Stimulated activated CD4-positive, alpha-beta T cell treated with anti-CD3 and anti-CD28 coated beads, Interleukin-2, amount 100 ng/mL, for 24 hours (primary cell): ENCODE data around the gene PTGS1.
"Not testable (repeated sequence)": the region's sequence is repeated elsewhere in the genome, so short reads cannot be mapped to it uniquely, and the experiment has no call there.

ENCODE experiments used
- DNase-seq, 2 donors: peaks; one replicate each; pipeline ENCODE4 v3.0.0-alpha.2; 2020

The PTGS1 gene

GRCh38 chr9:122370869-122371755, at the start of gene PTGS1:
Gene PTGS1 (plus strand): TSS chr9:122371024. CDS start chr9:122371085, 61 bp downstream.
- peak in 1 of 2 donors; percentile 25 for DNase-seq

- no peak for DNase-seq
These were observed 48.3 kb upstream of the PTGS1 start for GRCh38 chr9:122322553-122322952.

GRCh38 chr9:122324665-122325064, 46.2 kb upstream of the PTGS1 start:
- DNase-seq, result not testable (repeated sequence)

GRCh38 chr9:122325124-122325523, 45.7 kb upstream of the PTGS1 start:
- no peak for DNase-seq

- no peak for DNase-seq
These were observed 43.6 kb upstream of the PTGS1 start for GRCh38 chr9:122327175-122327574.

- DNase-seq, result no peak
These were observed 41.2 kb upstream of the PTGS1 start for GRCh38 chr9:122329597-122329996.

- not testable (repeated sequence) for DNase-seq
These were observed 40.4 kb upstream of the PTGS1 start for GRCh38 chr9:122330466-122330865.

GRCh38 chr9:122331523-122331927, 39.3 kb upstream of the PTGS1 start:
- no peak for DNase-seq

- no peak for DNase-seq
These were observed 38.7 kb upstream of the PTGS1 start for GRCh38 chr9:122332083-122332482.

- DNase-seq, result no peak
These were observed 38.2 kb upstream of the PTGS1 start for GRCh38 chr9:122332644-122333043.

- DNase-seq, result no peak
These were observed 37.5 kb upstream of the PTGS1 start for GRCh38 chr9:122333169-122333808.

- no peak for DNase-seq
These were observed 35.9 kb upstream of the PTGS1 start for GRCh38 chr9:122334916-122335315.

- DNase-seq, result no peak
These were observed 34.6 kb upstream of the PTGS1 start for GRCh38 chr9:122336189-122336588.

GRCh38 chr9:122336866-122337555, 33.8 kb upstream of the PTGS1 start:
- DNase-seq, result no peak

GRCh38 chr9:122337556-122337929, 33.3 kb upstream of the PTGS1 start:
- DNase-seq, result no peak

- DNase-seq, result no peak
These were observed 32.3 kb upstream of the PTGS1 start for GRCh38 chr9:122338536-122338935.

- DNase-seq, result no peak
These were observed 31.8 kb upstream of the PTGS1 start for GRCh38 chr9:122338994-122339393.

- no peak for DNase-seq
These were observed 31.2 kb upstream of the PTGS1 start for GRCh38 chr9:122339579-122339978.

- no peak for DNase-seq
These were observed 30.7 kb upstream of the PTGS1 start for GRCh38 chr9:122340161-122340560.

GRCh38 chr9:122342323-122343050, 28.3 kb upstream of the PTGS1 start:
- DNase-seq, result no peak

GRCh38 chr9:122346478-122347347, 24.1 kb upstream of the PTGS1 start:
- peak in 1 of 2 donors; percentile 29 for DNase-seq
